ENCODE measurements around the gene CBX3. TPM values are rescaled to one million over a fixed set of nuclear protein-coding genes. Genes with fewer than 3 reads are reported as not detected.

The CBX3 gene
- total RNA-seq, 2 experiments from 2014 or later = 124 to 132 TPM

- Histone ChIP-seq H3K36me3 (ENCODE audit: insufficient read depth, low read length) (peaks cover 60% of the 10 kb centered on the region), H3K4me3 (ENCODE audit: low read length) (peak overlapping the region; percentile 74), H3K4me1 (ENCODE audit: insufficient read depth, low read length) (peaks cover 32% of the 10 kb centered on the region), H3K27ac (ENCODE audit: low read depth in 1 of 2, low read length in 2 of 2) (peak overlapping the region in 1 of 2 donors; percentile 13), H3K9me3 (ENCODE audit: control insufficient read depth in 1 of 2, insufficient read depth in 1 of 2, low read length in 2 of 2) (no peaks in the 10 kb centered on the region), H3K27me3 (ENCODE audit: control insufficient read depth in 1 of 2, insufficient read depth in 2 of 2, low read length in 2 of 2) (no peaks in the 10 kb centered on the region)
- no peak for TF ChIP-seq CTCF (IDR thresholded peaks at IDR 0.05)
- Mint-ChIP-seq H3K27ac (peak overlapping the region; percentile 99), H3K36me3 (ENCODE audit: low read depth) (peaks cover 87% of the 10 kb centered on the region), H3K9me3 (no peaks in the 10 kb centered on the region), H3K4me3 (peak overlapping the region; percentile 92), H3K4me1 (ENCODE audit: low read depth) (peaks cover 56% of the 10 kb centered on the region), H3K27me3 (peaks cover 7% of the 10 kb centered on the region)
- ChIA-PET CTCF (interaction anchor here (2.3 to 4.5 kb wide), 7 partner anchors 9 to 168 kb away, joined by 5 to 30 read pairs (median 13); partner anchors contain the start of gene NFE2L3), POLR2A (interaction anchor here (0.6 to 13.0 kb wide), 17 partner anchors 9 to 306 kb away, joined by 3 to 183 read pairs (median 4); partner anchors contain the start of gene NFE2L3)
- DNase-seq (peak in 2 of 14 experiments; percentile 39 to 54), ATAC-seq (ENCODE audit: poor library complexity) (no peak)
- intact Hi-C loops (cut with DNase I, micrococcal nuclease) = loop anchor here (1.0 to 10.0 kb wide), 9 partner anchors 41 to 967 kb away; partner anchors contain the start of genes HOXA9 (in 1 of the 2) and NFE2L3 (in 1 of the 2)
These were observed 4.1 kb upstream of the CBX3 start for GRCh38 chr7:26197153-26198115.

DNA sequence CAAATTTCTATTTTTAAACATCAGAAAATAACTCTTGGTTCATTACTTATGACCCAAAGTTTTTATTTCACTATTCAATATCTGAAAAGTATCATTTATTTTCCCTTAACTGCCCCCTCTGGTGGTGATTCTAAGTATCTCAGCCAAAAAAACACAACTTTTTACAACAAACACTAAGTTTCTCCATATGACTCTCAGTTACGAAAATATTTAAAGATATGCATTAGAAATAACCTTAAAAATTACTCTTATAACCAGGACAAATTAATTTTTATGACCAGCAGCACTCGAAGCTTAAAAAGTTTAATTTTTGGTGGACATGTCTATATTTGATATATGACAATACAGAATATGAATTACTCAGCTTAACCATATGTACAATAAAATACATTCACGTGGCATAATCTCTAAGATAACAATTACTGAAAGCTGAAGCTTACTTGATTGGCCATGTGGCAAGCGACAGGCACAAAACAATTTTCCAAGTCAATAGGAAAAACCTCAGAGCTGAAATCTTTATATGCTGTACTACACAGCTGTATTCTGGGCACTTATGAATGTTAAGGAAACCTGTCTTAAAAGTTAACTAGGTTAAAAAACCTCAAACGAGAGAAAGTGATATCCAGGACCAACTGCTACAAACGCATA is 3.3 kb upstream of the CBX3 start:
- no peaks in the 10 kb centered on the region for H3K9me3 Mint-ChIP-seq
- H3K27ac Mint-ChIP-seq = peak overlapping the region; percentile 99
- peak overlapping the region; percentile 92 for H3K4me3 Mint-ChIP-seq
- peak overlapping the region; percentile 74 for H3K4me3 ChIP-seq (ENCODE audit: low read length)
- H3K27me3 Mint-ChIP-seq = peaks cover 7% of the 10 kb centered on the region
- H3K4me1 Mint-ChIP-seq (ENCODE audit: low read depth) = peaks cover 54% of the 10 kb centered on the region
- ATAC-seq (ENCODE audit: poor library complexity) (no peak), DNase-seq (peak in 4 of 14 experiments; percentile 35 to 74 (median 70))
- H3K27me3 ChIP-seq (ENCODE audit: control insufficient read depth in 1 of 2, insufficient read depth in 2 of 2, low read length in 2 of 2) = no peaks in the 10 kb centered on the region
- ChIA-PET CTCF (interaction anchor here (0.5 to 4.5 kb wide), 13 partner anchors 10 to 167 kb away, joined by 3 to 30 read pairs (median 5); partner anchors contain the start of gene NFE2L3), POLR2A (interaction anchor here (0.6 to 13.0 kb wide), 22 partner anchors 6 to 306 kb away, joined by 3 to 183 read pairs (median 4); partner anchors contain the start of gene NFE2L3)
- peaks cover 78% of the 10 kb centered on the region for H3K36me3 Mint-ChIP-seq (ENCODE audit: low read depth)
- peak overlapping the region in 1 of 2 donors; percentile 98 for H3K27ac ChIP-seq (ENCODE audit: low read depth in 1 of 2, low read length in 2 of 2)
- H3K9me3 ChIP-seq (ENCODE audit: control insufficient read depth in 1 of 2, insufficient read depth in 1 of 2, low read length in 2 of 2) = no peaks in the 10 kb centered on the region
- intact Hi-C loops (cut with DNase I, micrococcal nuclease) = loop anchor here (1.0 to 10.0 kb wide), 7 partner anchors 42 to 967 kb away; partner anchors contain the start of gene HOXA9 (in 1 of the 2)
- peaks cover 31% of the 10 kb centered on the region for H3K4me1 ChIP-seq (ENCODE audit: insufficient read depth, low read length)
- peaks cover 52% of the 10 kb centered on the region for H3K36me3 ChIP-seq (ENCODE audit: insufficient read depth, low read length)
- peak; percentile 86 for TF ChIP-seq CTCF (IDR thresholded peaks at IDR 0.05)

DNA sequence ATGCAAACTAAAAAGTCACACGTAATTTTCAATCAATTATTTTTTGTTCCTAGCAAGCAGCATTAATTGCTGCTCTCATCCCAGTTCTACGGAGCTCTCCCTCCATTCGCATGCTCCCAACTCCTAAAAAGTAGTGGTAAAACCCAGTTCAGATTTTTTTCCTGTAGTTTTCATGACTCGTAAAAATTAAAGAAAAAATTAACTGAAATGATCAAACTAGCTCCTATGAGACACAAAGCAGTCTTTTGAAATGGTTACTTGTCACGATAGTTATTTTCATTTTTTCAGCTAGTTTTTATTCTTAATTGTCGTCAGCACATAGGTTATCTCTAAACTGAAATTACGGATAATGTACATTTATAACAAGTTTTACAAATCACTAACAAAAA is 2.8 kb upstream of the CBX3 start:
- TF ChIP-seq CTCF (IDR thresholded peaks at IDR 0.05) = no peak
- H3K27me3 ChIP-seq (ENCODE audit: control insufficient read depth in 1 of 2, insufficient read depth in 2 of 2, low read length in 2 of 2) = no peaks in the 10 kb centered on the region
- peak overlapping the region; percentile 74 for H3K4me3 ChIP-seq (ENCODE audit: low read length)
- H3K27ac ChIP-seq (ENCODE audit: low read depth in 1 of 2, low read length in 2 of 2) = peak overlapping the region; percentile 98
- Mint-ChIP-seq H3K9me3 (no peaks in the 10 kb centered on the region), H3K4me1 (ENCODE audit: low read depth) (peaks cover 54% of the 10 kb centered on the region), H3K27me3 (peaks cover 7% of the 10 kb centered on the region), H3K36me3 (ENCODE audit: low read depth) (peaks cover 76% of the 10 kb centered on the region), H3K27ac (peak overlapping the region; percentile 99), H3K4me3 (peak overlapping the region; percentile 92)
- H3K4me1 ChIP-seq (ENCODE audit: insufficient read depth, low read length) = peaks cover 26% of the 10 kb centered on the region
- ATAC-seq (ENCODE audit: poor library complexity) = no peak
- no peak for DNase-seq
- ChIA-PET CTCF (interaction anchor here (0.5 to 4.5 kb wide), 15 partner anchors 11 to 981 kb away, joined by 3 to 30 read pairs (median 4); partner anchors contain the start of gene NFE2L3), POLR2A (interaction anchor here (0.6 to 13.0 kb wide), 24 partner anchors 6 to 306 kb away, joined by 3 to 183 read pairs (median 6); partner anchors contain the start of genes NFE2L3 and SNX10)
- intact Hi-C loops (cut with DNase I, micrococcal nuclease) = loop anchor here (1.0 to 10.0 kb wide), 7 partner anchors 42 to 966 kb away; partner anchors contain the start of gene HOXA9 (in 1 of the 2)
- H3K9me3 ChIP-seq (ENCODE audit: control insufficient read depth in 1 of 2, insufficient read depth in 1 of 2, low read length in 2 of 2) = no peaks in the 10 kb centered on the region
- H3K36me3 ChIP-seq (ENCODE audit: insufficient read depth, low read length) = peaks cover 46% of the 10 kb centered on the region
